GOT3 (cell line): ENCODE measurements around the gene CHADL.

Source experiments
- DNase-seq: peaks from one replicate; lab custom pipeline; 2025; ENCODE audit warnings: mixed read lengths; lab: John Stamatoyannopoulos, UW

CHADL gene

DNA sequence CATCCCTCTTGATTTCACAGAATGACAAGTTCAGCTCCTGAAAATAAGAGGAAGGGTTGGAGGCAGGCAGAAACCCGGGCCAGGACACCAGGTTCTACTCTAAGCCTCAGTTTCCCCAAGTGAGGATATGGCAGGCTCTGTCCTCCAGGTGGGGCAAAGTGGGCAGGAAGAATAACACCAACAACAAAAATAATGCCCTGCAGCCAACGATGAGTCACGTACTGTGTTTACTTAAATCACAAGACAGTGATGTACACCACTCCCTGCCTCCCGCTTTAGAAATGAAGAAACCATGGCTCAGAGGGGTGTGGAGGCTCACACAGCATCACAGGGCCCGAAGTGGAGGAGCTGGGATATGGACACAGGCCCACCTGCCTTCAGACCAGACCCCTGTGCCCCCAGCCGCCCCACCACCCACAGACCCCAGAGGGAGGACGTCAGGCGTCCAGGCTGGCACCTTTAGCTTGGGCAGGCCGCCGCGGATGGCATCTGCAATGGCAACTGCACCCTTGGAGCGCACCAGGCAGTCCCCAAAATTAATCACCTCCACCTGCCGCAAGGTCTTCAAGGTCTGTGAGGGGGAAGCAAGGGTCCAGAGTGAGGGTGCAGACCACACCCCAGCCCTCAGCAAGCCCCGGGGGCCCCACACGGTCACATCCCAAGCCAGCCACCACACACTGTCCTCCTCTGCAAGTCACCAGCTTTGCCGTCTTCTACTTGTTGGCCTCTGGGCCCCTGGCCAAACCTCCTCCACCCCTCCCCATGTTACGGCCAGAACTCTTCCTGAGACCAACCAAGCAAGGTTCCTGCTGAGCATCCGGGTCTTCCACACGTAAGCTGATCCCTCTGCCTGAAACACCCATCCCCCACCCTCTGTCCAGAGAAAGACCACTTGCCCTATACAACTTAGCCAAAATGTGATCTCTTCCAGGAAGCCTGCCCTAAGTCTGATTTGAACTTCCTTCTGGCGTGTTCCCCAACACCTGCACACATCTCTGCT lies 15.8 kb upstream of the CHADL start:
- no peak for DNase-seq

DNA sequence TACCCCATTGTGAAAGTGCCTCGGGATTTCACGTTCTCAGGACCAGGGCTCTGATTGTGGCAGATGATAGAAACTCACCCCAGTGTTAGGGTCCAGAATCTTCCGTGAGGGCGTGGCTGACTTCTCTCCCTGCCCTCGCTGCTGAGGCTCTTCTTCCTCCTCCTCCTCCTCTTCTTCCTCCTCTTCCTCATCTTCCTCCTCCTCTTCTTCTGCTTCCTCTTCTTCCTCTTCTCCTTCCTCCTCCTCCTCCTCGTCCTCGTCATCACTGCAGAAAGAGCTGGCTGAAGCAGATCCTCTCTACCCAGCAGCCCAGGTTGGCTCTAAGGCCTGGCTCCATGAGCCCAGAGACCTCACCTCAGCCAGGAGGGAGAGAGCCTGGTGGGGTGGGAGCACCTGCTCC lies 13.5 kb upstream of the CHADL start:
- DNase-seq, result no peak

DNA sequence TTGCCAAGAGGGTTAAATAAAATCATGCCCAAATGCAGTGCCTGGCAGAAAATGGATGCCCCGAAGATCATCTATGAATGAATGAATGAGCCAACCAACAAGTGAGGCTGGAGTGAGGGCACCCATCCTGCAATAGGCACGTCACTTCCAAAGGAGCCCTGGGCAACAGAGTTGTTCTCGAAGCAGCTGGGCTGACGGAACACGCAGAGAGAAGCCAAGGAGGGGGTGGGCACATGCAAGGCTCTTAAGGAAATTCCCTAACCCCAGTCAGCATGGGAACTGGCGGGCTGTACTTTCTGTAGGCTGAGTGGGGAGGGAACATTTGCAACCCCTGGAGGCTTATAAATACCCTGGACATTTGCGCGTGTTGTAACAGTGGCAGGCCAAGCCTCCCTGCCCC lies 11.6 kb upstream of the CHADL start:
- no peak for DNase-seq

DNA sequence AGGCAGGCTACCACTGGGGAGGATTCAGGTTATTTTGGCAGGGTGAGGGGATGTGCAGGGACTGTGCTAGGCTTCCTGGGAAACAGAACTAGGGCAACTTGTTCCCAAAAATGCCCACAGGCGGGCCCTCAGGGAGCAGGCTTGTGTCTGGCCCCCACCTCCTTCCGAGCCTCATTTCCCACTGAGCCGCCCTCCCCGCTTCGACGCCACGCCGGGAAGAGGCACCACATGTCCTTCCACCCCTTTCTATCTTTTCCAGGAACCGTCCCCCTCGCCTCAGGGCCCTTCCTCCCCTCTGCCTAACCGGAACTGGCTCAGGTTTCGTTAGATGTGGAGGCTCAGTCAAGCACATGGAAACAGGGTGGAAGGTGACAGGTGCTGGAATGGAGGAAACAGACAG lies 9.4 kb upstream of the CHADL start:
- no peak for DNase-seq

DNA sequence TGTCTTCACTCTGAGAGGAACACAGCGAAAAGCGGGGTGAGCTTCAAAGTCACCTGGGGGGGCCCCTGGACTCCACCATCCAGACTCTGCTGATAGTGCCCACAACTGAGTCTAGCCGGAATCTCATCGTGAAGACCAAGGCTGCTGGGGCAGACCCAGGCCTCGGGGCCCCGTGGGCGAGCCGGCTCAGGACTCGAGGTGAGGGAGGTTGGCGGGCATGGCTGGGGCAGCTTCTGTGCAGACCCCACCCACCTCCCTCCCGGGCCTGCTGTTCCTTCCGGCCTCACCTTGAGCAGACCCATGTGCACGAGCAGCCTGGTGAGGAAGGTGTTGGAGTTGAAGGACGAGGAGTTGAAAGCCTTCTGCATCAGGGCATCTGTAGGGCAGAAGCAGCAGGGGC lies 8.7 kb upstream of the CHADL start:
- no peak for DNase-seq

DNA sequence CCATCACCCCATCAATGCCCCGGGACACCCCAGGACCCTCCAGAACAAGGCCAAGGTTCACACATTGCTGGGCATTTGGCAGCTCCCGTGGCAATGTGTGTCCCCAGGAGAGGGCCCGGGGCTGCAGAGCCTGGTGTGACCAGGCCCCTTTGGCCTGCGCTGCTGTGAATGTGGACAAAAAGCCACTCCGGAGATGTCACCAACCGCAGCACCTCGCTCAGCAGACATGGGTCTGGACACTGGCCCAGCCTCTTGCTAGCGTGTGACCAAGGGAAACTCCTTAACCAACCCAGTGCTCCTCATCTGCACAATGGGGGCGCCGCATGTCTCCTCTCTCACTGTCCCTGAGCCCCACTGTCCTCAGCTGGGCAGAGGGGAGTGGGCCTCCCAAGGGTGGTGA lies 8.0 kb upstream of the CHADL start:
- DNase-seq, result no peak

DNA sequence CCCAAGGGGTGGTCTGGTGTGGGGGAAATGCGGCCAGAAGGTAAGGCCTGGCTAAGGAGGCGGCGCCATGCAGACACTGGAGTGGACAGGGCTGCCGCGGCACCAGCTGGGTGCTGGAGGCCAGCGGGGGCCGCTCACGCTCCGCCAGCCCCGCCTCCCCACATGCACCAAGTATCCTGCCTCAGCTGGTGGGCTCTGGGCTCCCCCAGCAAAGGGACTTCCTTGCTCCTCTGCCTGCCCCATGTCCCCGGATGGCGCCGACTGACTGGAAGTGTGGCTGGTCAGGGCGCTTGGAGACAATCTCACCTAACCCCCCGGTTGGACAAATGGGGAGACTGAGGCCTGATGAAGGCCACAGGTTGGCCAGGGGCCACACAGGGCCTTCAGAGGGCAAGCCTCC lies 7.6 kb upstream of the CHADL start:
- DNase-seq, result no peak

DNA sequence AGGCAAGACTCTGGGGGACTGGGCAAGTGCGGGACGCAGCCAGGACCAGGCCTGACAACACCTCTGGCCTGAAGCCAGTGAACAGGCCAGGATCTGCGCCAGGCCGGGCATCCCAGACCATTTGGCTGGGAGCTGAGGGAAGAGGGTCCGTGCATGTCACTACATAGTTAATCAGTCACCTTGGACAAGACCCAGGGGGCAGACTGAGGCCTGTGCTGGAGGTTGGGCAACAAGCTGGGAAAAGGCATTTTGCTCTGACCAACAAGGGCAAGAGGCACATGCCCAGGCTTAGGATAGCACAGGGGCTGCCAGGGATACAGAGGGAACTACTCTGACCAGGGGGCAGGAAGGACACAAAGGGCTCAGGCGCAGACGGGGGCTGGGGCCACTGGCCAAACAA lies 7.0 kb upstream of the CHADL start:
- no peak for DNase-seq

DNA sequence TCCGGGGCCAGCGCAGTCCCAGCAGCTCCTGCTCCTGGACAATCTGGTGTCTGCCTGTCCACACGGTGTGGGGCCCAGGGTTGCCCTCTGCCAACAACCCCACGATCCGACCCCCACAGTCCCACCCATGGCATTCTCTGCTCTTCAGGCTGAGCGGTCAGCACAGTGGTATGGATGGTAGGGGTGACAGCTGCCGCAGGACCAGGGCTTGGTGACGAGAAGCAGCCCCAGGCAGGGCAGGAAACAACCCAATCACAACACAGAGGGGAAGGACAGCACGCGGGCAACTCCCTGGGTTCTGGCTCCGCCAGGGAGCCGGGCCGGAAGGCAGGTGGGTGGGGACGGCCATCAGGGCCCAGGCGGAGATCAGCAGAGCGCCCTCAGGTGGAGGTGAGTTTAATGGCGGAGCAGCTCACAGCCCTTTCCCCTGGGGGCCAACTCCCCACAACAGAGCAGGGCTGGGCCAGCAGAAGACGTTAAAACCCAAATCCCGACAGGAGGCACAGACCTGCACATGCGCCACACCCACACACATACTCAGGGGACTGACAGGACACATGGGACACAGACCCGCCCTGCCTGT lies 5.3 kb upstream of the CHADL start:
- DNase-seq, result no peak

DNA sequence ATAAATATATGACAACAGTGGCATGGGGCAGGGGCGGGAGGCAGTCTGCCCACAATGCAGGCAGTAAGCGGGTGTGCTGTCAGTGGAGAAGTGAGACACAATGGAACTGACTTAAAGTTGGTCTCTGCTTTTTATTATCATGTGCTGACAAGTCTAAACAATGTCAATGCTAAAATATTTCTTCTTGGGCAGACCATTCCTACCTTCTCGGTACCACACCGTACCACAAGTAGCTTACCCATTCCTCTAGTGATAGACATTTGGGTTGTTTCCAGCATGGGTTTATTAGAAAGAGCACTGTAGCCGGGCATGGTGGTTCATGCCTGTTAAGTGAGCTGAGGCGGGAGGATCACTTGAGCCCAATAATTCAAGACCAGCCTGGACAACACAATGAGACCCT lies 2.6 kb upstream of the CHADL start:
- no peak for DNase-seq

DNA sequence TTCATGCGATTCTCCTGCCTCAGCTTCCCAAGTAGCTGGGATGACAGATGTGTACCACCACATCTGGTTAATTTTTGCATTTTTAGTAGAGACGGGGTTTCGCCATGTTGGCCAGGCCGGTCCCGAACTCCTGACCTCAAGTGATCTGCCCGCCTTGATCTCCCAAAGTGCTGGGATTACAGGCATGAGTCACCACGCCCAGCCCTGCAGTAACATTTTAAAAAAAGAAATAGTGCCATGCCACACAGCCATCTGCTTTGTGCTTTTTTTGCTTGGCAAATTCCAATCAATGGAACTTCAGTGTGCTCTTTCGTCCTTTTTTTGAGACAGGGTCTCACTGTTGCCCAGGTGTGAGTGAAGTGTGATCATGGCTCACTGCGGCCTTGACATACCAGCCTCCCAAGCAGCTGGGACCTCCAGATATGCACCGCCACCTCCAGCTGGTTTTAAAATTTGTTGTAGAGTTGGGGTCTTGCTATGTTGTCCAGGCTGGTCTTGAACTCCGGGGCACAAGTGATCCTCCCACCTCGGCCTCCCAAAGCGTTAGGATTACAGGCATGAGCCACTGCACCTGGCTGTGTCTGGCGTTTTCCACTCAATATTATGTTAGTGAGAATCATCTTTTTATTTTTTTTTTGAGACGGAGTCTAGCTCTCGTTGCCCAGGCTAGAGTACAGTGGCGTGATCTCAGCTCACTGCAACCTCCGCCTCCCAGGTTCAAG lies 1.8 kb upstream of the CHADL start:
- no peak for DNase-seq

DNA sequence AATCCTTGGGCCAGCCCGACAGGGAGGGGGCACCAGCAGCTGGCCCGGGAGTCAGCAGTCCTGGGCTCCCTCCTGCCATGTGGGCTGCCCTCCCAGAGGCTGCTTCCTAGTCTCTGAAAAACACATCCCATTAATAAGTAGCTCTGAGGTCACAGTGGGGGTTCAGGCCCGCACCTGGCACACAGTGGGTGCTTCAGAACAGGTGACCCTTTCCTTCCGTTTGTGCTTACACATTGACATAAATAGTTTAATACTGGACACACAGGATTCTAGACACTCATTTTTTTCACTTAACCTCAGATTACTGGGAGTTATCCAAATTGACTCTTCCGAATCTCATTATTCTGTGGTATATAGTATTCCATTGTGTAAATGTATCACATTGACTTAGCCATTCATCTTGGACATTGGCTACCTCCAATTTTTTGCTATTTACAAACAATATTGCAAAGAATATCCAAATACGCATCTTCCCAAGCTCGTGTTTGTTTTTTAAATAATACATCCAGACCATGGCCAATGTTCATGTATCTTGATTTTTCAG lies 474 bp upstream of the CHADL start:
- no peak for DNase-seq

DNA sequence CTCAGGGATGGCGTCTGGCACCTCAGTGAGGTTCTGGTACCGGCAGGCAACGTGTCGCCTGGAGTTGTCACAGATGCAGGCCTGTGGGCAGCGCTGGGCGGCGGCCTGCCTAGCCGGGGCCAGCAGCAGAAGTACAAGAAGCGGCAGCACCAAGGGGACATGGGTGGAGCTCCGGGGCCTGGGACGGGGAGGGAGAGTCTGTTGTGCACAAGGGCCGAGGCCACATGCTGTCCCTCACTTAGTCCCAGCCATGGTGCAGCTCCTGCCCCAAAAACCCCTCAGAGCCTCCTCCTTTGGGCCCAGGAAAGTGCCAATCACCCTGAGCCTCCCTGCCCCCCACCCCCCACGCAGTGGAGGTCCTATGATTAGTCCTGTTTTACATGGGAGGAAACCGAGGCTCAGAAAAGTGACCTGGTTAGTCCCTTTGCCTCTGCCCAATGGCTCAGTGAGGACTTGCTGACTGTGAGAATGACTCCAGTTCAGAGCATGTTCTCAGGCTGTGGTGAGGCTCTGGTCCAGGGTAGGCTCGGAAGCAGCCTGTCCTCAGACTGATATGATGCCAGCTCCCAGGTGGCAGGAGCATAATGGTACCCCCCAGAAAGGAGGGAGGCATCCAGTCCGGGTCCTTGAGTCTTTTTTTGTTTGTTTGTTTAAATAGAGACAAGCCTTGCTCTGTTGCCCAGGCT lies 1.1 kb downstream of the CHADL start:
- no peak for DNase-seq

DNA sequence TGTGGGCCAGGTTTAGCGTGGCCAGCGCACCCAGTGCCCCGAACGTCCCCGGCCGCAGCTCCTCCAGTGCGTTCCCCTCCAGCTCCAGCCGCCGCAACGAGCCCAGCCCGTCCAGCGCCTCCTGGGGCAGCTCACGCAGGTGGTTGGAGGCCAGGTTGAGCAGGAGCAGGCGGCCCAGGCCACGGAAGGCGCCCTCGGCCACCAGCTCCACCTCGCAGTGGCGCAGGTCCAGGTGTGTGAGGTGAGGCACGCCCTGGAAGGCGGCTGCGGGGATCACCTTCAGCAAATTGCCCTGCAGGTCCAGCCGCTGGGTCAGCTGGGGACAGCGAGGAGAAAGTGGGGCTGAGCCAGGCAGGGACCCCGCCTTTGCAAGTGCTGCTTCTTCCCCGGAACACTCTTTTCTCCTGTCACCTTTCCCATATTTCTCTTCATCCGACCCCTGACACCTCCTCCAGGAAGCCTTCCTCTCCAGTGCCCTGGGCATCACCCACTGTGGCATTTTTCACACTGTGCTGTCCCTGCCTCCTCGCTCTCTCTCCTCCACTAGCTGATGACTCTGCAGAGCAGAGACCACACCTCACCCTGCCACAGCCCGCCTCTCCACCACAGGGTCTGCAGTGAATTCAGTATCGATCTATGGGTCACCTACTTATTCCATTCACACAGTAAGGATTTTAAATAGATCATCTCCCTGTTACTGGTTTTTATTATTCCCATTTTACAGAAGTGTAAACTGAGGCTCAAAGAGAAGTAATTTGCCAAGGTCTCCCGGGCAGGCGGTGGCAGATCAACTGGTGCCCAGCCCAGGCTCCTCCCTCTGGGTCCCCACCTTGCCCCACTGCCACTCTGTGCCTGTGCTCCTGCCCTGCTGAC lies 1.9 kb downstream of the CHADL start:
- DNase-seq, result no peak

DNA sequence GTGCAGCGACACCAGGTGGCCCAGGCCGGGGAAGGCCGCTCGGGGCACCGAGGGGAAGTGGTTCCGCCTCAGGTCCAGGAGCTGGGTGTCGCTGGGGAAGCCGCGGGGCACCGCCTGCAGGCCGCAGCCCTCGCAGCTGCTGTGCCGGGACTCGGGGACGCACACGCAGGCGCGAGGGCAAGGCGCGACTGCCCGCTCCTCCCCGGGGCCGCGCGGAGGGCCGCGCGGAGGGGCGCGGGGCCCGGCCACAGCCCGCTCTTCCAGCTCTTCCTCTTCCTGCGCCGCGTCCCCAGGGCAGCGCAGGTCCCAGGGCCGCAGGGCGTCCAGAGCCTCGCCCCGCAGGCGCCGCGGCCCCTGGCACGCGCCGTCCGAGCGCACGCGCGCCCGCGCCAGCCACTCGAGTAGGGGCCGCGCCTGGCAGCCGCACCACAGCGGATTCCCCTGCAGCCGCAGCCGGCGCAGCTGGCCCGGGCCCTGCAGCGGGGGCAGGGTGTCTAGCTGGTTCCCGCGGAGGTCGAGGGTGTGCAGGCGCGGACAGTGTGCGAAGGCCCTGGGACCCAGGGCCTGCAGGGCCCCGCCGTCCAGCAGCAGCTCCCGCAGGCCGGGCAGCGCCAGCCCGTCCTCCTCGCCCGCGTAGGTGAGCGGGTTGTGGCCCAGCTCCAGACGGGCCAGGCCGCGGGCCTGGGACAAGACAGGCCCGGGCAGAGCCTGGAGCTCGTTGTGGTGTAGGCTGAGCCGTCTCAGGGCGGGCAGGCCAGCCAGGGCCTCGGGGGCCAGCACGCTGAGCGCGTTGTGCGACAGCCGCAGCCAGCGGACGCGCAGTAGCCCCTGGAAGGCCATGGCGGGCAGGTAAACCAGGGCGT lies 2.8 kb downstream of the CHADL start:
- no peak for DNase-seq

DNA sequence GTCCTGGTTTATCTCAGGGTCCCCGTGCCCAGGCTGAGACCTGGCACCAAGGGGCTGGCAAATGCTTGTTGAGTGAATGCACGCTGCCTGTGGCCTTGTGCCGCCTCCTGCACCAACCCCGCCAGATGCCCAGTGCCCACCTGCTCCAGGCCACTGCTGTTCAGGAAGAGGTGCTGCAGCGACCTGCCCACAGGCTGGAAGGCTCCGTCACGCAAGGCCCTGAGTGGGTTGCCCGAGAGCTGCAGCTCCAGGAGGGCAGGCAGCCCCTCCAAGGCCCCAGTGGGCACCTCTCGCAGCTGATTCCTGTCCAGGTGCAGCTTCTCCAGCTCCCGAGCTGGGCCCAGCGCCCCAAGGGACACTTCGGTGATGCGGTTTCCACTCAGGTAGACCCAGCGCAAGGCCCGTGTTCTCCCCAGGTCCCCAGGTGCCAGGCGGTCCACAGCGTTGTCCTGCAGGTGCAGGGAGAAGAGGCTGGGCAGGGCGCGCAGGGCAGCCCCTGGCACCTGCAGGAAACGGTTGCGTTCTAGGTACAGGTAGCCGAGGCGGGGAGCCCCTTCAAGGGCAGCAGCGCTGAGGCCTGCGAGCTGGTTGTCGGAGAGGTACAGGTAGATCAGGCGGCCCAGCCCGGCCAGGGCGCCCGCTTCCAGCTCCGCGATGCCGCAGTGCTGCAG lies 3.6 kb downstream of the CHADL start:
- no peak for DNase-seq

DNA sequence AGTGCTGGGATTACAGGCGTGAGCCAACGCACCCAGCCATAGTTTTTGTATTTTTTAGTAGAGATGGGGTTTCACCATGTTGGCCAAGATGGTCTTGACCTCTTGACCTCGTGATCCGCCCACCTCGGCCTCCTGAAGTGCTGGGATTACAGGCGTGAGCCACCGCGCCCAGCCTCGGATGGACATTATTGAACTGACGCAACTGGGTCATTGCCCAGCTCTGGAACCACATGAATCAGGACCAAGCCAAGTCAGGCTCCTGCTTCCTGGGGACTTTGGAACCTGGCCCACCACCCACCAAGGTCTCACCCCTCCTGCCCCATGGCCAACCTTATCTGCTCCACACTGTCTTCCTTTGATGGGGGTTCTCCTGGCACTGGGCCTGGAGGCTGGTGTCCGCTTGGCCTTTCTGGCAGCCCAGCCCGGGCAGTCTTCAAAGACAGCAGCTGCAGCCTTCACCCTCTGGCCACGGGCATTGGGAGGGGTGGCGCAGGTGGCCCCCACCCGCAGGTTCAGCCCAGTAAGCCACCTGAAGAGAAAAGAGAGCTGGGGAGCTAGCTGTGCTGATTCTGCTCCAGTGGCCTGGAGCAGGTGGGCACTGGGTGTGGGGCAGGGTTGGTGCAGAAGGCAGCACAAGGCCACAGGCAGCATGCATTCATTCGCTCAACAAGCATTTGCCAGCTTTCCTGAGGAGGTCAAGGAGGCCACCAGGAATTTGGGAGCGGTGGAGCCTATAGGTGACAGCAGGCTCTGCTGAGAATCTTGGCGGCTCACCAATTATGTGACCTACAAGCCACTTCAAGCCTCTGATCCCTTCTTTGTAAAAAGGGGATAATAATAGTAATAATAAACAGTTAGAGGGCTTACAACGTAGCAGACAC lies 5.7 kb downstream of the CHADL start:
- DNase-seq, result no peak

DNA sequence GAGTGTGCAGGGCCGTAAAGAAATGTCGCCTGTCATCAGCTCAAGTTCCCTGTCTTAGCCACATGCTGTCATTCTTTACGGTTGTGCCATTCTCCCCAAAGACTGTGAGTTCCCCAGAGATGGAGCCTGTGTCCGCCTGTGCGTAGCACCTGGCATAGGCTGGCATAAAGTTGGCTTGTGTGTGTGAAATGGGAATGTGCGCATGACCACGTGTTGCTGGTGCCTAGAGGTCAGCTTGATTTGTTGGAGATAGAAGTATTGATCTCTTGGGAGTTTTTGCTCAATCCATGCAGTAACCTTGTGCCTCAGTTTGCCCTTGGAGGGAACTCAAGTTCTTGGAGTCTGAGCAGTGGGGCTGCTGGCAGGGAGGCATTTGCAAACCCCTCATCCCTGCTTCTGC lies 9.4 kb downstream of the CHADL start:
- no peak for DNase-seq

DNA sequence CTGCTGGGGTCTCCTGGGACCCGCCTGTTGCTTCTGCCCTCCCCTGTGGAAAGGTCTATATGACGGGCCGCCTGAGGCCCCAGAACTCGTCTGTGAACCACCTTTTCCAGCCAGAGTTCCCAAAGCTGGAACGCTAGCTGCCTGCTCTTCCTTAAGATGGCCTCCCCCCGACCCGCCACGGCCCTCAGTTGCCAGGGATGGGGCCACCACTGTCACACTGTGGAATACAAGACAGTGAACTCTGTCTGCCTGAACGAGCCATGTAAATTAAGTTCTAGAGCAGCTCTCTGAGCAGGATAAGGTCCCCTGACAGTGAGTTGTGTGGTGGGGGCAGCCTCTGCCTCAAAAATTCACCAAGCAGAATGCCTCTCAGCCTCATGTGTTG lies 10.3 kb downstream of the CHADL start:
- DNase-seq, result no peak
